ENCODE data around the gene SHH. TPM values are rescaled to one million over a fixed set of nuclear protein-coding genes. Genes with fewer than 3 reads are reported as not detected.

The SHH gene
- total RNA-seq, 1 donor from 2014 or later = 0.58 TPM

DNA sequence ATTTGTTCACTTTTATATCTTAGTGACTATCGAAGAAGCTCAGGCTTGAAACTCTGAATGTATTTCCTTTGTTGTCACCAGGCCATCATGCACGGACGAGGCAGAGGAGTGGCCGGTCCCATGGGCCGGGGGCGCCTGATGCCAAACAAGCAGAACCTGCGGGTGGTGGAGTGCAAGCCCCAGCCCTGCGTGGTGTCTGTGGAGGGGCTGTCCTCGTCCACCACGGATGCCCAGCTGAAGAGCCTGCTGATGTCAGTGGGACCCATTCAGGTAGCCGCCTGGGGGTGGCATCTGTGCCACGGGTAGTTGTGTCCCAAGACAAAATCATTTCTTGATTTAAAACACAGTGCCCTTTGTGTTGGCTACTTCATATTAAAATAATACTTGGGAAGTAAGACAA, 45.9 kb downstream of the SHH start:
- TF ChIP-seq, protein P1, sequence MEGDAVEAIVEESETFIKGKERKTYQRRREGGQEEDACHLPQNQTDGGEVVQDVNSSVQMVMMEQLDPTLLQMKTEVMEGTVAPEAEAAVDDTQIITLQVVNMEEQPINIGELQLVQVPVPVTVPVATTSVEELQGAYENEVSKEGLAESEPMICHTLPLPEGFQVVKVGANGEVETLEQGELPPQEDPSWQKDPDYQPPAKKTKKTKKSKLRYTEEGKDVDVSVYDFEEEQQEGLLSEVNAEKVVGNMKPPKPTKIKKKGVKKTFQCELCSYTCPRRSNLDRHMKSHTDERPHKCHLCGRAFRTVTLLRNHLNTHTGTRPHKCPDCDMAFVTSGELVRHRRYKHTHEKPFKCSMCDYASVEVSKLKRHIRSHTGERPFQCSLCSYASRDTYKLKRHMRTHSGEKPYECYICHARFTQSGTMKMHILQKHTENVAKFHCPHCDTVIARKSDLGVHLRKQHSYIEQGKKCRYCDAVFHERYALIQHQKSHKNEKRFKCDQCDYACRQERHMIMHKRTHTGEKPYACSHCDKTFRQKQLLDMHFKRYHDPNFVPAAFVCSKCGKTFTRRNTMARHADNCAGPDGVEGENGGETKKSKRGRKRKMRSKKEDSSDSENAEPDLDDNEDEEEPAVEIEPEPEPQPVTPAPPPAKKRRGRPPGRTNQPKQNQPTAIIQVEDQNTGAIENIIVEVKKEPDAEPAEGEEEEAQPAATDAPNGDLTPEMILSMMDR (IDR thresholded peaks at IDR 0.05; ENCODE audit: unreplicated experiment) = no peak
- Mint-ChIP-seq H3K27ac (no peak overlapping the region), H3K36me3 (peaks cover 27% of the 10 kb centered on the region), H3K9me3 (no peaks in the 10 kb centered on the region), H3K4me1 (peaks cover 12% of the 10 kb centered on the region), H3K4me3 (no peak overlapping the region), H3K27me3 (ENCODE audit: low read depth) (no peaks in the 10 kb centered on the region)
- DNase-seq (ENCODE audit: low spot score in 2 of 2, unreplicated experiment in 2 of 2) = no peak

DNA sequence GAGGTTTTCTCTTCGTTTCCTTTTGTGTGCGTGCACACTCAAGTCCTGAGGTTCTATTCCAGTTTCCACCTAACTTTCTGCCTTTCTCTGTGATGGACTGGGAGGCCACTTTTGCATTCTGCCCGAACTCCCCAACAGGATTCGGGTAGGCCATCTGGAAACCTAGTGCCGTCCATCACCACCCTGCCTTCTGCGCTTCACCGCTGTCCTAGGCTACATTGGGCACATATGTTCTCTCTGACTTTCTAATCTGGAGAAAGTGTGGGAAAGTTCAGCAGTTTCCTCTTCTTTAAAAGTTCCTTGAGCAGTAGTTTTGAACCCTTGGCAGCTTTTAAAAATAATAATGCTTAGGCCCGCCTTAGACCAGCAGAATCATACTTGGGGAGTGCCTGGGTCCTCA, 46.8 kb downstream of the SHH start:
- no peak for DNase-seq (ENCODE audit: low spot score in 2 of 2, unreplicated experiment in 2 of 2)
- Mint-ChIP-seq H3K9me3 (no peaks in the 10 kb centered on the region), H3K4me1 (peaks cover 12% of the 10 kb centered on the region), H3K4me3 (no peak overlapping the region), H3K27me3 (ENCODE audit: low read depth) (no peaks in the 10 kb centered on the region), H3K36me3 (peaks cover 31% of the 10 kb centered on the region), H3K27ac (no peak overlapping the region)
- TF ChIP-seq, protein P1 (IDR thresholded peaks at IDR 0.05; ENCODE audit: unreplicated experiment) = no peak

DNA sequence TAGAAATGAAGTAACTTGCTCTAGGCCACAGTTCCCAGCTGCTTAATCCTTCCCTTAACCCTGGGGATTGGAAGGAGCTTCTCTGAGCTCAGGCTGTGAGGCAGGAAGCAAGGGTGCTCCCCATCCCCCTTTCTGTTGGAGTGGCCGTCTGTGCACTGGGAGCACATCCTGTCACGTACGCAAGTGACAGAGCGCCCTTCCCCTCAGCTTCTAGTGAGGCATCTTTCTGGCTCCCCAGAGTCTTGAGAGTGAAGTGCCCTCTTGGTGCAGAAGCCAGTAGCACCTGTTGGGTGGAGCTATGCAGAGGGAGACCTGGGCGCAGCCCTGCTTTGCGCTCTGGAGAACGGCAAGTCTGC, 47.8 kb downstream of the SHH start:
- Mint-ChIP-seq H3K4me3 (no peak overlapping the region), H3K36me3 (peaks cover 39% of the 10 kb centered on the region), H3K27me3 (ENCODE audit: low read depth) (no peaks in the 10 kb centered on the region), H3K27ac (peak overlapping the region; percentile 72), H3K4me1 (peaks cover 12% of the 10 kb centered on the region), H3K9me3 (no peaks in the 10 kb centered on the region)
- DNase-seq (ENCODE audit: low spot score in 2 of 2, unreplicated experiment in 2 of 2) = no peak
- TF ChIP-seq, protein P1 (IDR thresholded peaks at IDR 0.05; ENCODE audit: unreplicated experiment) = no peak

DNA sequence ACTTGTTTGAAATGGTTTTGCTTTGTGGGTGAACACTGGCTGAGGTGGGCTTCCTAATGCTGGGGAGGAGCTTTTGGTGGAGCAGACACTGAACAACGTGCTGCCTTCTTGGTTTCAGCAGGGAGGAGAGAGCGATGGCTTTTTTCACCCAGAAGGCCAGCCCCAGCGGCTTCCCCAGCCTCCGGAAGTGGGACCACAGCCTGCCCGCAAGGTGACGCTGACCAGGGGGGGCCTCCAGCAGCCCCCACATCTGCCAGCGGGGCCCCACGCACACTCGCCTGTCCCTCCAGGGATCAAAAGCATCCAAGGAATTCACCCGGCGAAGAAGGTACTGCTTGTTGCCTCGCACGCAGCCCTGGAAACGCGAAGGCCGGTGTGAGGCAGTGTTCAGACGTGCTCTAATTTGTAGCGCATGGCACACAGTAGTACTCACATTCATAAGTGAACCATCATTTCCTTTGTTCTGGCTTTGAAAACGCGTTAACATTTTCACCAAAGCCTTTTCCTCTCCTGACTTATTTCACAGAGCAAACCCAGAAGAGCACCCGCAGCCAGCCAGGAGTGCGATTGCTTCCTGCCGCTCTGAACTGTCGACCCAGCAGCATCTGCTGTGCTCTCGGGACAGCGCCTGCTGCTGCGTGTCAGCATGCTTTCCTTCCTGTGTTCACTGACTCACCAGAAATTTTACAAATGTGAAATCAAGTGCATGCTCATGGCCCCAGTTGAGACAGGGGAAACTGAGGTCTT, 48.4 kb downstream of the SHH start:
- no peak for DNase-seq (ENCODE audit: low spot score in 2 of 2, unreplicated experiment in 2 of 2)
- TF ChIP-seq, protein P1 (IDR thresholded peaks at IDR 0.05; ENCODE audit: unreplicated experiment) = no peak
- H3K36me3 Mint-ChIP-seq = peaks cover 38% of the 10 kb centered on the region
- H3K9me3 Mint-ChIP-seq = no peaks in the 10 kb centered on the region
- H3K27ac Mint-ChIP-seq = peak overlapping the region; percentile 72
- peaks cover 12% of the 10 kb centered on the region for H3K4me1 Mint-ChIP-seq
- H3K4me3 Mint-ChIP-seq = no peak overlapping the region
- H3K27me3 Mint-ChIP-seq (ENCODE audit: low read depth) = no peaks in the 10 kb centered on the region

DNA sequence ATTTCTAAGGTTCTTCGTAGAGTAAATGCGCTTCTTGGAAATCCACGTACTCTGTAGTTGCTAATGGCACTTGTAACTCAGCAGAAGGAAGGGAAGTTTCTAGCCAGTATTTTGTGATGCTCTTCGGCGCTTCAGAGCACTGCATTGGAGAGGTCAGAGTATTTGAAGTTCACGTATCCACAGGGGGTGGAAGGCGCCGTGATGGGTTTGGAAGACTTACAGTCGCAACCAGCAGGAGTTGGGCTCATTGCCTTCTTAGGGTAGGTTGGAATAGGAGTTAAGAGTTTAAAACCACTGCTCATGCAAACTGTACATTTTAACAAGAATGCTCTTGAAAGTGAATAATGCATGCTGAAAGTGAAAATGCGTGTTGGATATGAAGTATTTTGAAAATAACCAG, 49.1 kb downstream of the SHH start:
- Mint-ChIP-seq H3K4me1 (peaks cover 12% of the 10 kb centered on the region), H3K36me3 (peaks cover 38% of the 10 kb centered on the region), H3K4me3 (no peak overlapping the region), H3K27me3 (ENCODE audit: low read depth) (no peaks in the 10 kb centered on the region), H3K27ac (no peak overlapping the region), H3K9me3 (no peaks in the 10 kb centered on the region)
- no peak for DNase-seq (ENCODE audit: low spot score in 2 of 2, unreplicated experiment in 2 of 2)
- TF ChIP-seq, protein P1 (IDR thresholded peaks at IDR 0.05; ENCODE audit: unreplicated experiment) = no peak
